Sigmoid colon (tissue), 7 donors: ENCODE data around the gene MYO6. TPM values are rescaled to one million over a fixed set of nuclear protein-coding genes. Genes with fewer than 3 reads are reported as not detected.

Source experiments
- DNase-seq: peaks from one replicate; pipeline ENCODE4 v3.0.0-alpha.2; 2019
- H3K27ac ChIP-seq, 4 donors: fragments of 200-600 bp; sonication (generic); one replicate each; pipeline ENCODE4 v1.5.1; 2016 to 2019; ENCODE audit warnings: mild to moderate bottlenecking in 1 of 4
- H3K27me3 ChIP-seq, 3 donors: fragments of 200-600 bp; sonication (generic); one replicate each; pipeline ENCODE4 v1.5.1; 2019; ENCODE audit warnings: mild to moderate bottlenecking in 1 of 3
- H3K36me3 ChIP-seq, 4 donors: fragments of 200-600 bp; sonication (generic); one replicate each; pipeline ENCODE4 v1.5.1; 2016 to 2019
- H3K4me1 ChIP-seq, 4 donors: fragments of 200-600 bp; sonication (generic); one replicate each; pipeline ENCODE4 v1.5.1; 2017 to 2019
- H3K4me3 ChIP-seq, 4 donors: fragments of 200-600 bp; sonication (generic); one replicate each; pipeline ENCODE4 v1.5.1; 2017 to 2019; ENCODE audit warnings: mild to moderate bottlenecking in 2 of 4, moderate library complexity in 1 of 4
- H3K9me3 ChIP-seq, 4 donors: fragments of 200-600 bp in 3 of 4; sonication (generic) in 3 of 4; one replicate each; pipeline versions ENCODE4 v1.5.1 to v1.6.1; 2013 to 2019
- EP300 ChIP-seq, 4 donors: sonication (generic); formaldehyde crosslinking; IDR thresholded peaks; one replicate each; pipeline ENCODE4 v1.6.1; 2017; ENCODE audit warnings: antibody characterized with exemption in 4 of 4
- POLR2A ChIP-seq, 2 donors: fragments of 450-650 bp; IDR thresholded peaks; one replicate each; pipeline ENCODE4 v1.6.1; 2016; ENCODE audit warnings: antibody characterized with exemption in 2 of 2, mild to moderate bottlenecking in 2 of 2, moderate library complexity in 2 of 2
- POLR2AphosphoS5 ChIP-seq, 4 donors: sonication (generic); formaldehyde crosslinking; IDR thresholded peaks; one replicate each; pipeline ENCODE4 v1.6.1; 2017; ENCODE audit warnings: antibody characterized with exemption in 4 of 4
- WGBS, 2 donors: extraction: QIAGEN DNeasy Blood & Tissue Kit; methylation state at CpG; one replicate each; pipeline ENCODE4 v1.1.7; 2013; 5-methylcytosine and 5-hydroxymethylcytosine counted together
- intact Hi-C: fragments of 100-400 bp; cut with DNase I; formaldehyde crosslinking; loops from one replicate; pipeline ENCODE4 v1.15.1; 2023
- polyA plus RNA-seq, 3 donors: library from polyadenylated mRNA; stranded (reverse); fragments of 200-250 nt; gene quantifications; one replicate each; pipeline ENCODE4 v1.2.3, GENCODE V29; 2013
- total RNA-seq, 4 donors: library from RNA; depleted of rRNA; stranded (reverse); fragments of >200 nt; gene quantifications; one replicate each; pipeline ENCODE4 v1.1.0, GENCODE V29; 2016
- TF ChIP-seq, protein P1 (sequence below), 4 experiments: fragments of 450-650 bp in 3 of 4; fragments of 200-600 bp in 1 of 4; IDR thresholded peaks; one replicate each; pipeline ENCODE4 v1.5.1; 2016 to 2019; ENCODE audit warnings: antibody characterized with exemption in 4 of 4, mild to moderate bottlenecking in 3 of 4, moderate library complexity in 2 of 4
- donor health status: healthy with polysubstance abuse.
- donor health status: Bipolar disorder and iron deficiency.
- donor health status: healthy.

The MYO6 gene
- total and polyA plus RNA-seq, 7 donors = 11.8 to 59.6 (median 14.9) TPM

DNA sequence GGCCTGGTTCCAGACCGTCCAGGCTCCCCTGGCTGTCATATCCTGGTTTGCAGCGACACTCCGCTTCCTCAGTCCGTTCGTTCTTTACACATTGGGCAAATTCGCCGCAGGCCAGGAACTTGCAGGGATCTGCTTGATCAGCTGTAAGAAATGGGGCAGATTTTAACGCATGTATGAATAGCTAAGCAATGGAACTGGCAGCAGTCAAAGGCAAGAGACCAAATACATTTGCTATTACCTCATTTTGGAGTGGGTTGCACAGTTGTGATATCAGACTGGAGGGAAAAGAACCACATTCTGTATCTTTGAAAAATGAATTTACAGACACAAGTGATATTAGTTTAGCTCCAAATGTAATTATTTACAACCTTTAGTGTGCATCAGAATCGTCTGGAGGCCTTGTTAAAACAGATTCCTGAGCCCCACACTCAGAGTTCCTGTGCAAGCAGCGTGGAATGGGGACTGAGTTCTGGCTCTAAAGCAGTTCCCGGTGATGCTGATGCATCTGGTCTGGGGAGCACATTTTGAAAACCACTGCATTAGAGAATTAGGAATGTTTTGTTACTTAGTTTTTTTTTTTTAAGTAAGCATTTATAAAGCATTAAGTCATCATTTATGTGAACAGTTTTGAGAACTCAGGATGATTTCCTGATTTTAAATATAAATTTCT is 182.1 kb downstream of the MYO6 start:
- Histone ChIP-seq H3K4me1 (peaks cover 0 to 6% (median 5%) of the 10 kb centered on the region in 4 donors), H3K9me3 (no peaks in the 10 kb centered on the region), H3K27ac (no peak overlapping the region), H3K27me3 (no peaks in the 10 kb centered on the region), H3K4me3 (no peak overlapping the region), H3K36me3 (no peaks in the 10 kb centered on the region)
- no peak for TF ChIP-seq EP300 (IDR thresholded peaks at IDR 0.05)
- TF ChIP-seq POLR2A (IDR thresholded peaks at IDR 0.05) = no peak
- TF ChIP-seq, protein P1, sequence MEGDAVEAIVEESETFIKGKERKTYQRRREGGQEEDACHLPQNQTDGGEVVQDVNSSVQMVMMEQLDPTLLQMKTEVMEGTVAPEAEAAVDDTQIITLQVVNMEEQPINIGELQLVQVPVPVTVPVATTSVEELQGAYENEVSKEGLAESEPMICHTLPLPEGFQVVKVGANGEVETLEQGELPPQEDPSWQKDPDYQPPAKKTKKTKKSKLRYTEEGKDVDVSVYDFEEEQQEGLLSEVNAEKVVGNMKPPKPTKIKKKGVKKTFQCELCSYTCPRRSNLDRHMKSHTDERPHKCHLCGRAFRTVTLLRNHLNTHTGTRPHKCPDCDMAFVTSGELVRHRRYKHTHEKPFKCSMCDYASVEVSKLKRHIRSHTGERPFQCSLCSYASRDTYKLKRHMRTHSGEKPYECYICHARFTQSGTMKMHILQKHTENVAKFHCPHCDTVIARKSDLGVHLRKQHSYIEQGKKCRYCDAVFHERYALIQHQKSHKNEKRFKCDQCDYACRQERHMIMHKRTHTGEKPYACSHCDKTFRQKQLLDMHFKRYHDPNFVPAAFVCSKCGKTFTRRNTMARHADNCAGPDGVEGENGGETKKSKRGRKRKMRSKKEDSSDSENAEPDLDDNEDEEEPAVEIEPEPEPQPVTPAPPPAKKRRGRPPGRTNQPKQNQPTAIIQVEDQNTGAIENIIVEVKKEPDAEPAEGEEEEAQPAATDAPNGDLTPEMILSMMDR (IDR thresholded peaks at IDR 0.05) = no peak
- TF ChIP-seq POLR2AphosphoS5 (IDR thresholded peaks at IDR 0.05) = no peak
- 84 to 85% methylated on average over 11 of the region's 11 CpGs for WGBS, 2 donors
- DNase-seq = no peak
- intact Hi-C loops = loop anchor here (10.0 kb wide), 1 partner anchor 1524 kb away; no protein-coding TSS in a partner anchor

DNA sequence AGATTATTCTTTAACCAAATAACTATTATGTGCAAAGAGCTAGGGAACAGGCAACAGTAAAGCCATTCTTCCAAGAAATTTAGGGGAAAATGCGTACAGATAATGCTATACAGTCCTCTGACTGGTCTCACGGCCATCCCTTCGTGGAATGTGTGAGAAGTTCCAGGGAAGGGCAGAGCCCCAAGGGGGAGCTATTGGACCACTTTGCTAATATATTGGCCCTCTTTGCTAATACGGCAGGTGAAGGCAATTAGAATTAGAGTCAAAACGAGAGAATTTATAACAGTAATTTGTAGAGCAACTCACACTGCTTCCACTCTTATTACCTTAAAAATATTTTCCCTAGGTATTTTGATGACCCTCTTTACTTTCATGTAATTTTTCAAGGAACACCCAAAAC is 183.0 kb downstream of the MYO6 start:
- H3K27ac ChIP-seq = no peak overlapping the region
- intact Hi-C loops = loop anchor here (10.0 kb wide), 1 partner anchor 1523 kb away; no protein-coding TSS in a partner anchor
- H3K27me3 ChIP-seq = no peaks in the 10 kb centered on the region
- H3K9me3 ChIP-seq = no peaks in the 10 kb centered on the region
- DNase-seq = no peak
- no peak overlapping the region for H3K4me3 ChIP-seq
- H3K4me1 ChIP-seq = peaks cover 0 to 6% (median 5%) of the 10 kb centered on the region in 4 donors
- WGBS, 2 donors = 45 to 65% methylated on average over 5 of the region's 5 CpGs
- TF ChIP-seq, protein P1 (IDR thresholded peaks at IDR 0.05) = no peak
- TF ChIP-seq POLR2A (IDR thresholded peaks at IDR 0.05) (no peak), EP300 (IDR thresholded peaks at IDR 0.05) (no peak), POLR2AphosphoS5 (IDR thresholded peaks at IDR 0.05) (no peak)
- no peaks in the 10 kb centered on the region for H3K36me3 ChIP-seq

DNA sequence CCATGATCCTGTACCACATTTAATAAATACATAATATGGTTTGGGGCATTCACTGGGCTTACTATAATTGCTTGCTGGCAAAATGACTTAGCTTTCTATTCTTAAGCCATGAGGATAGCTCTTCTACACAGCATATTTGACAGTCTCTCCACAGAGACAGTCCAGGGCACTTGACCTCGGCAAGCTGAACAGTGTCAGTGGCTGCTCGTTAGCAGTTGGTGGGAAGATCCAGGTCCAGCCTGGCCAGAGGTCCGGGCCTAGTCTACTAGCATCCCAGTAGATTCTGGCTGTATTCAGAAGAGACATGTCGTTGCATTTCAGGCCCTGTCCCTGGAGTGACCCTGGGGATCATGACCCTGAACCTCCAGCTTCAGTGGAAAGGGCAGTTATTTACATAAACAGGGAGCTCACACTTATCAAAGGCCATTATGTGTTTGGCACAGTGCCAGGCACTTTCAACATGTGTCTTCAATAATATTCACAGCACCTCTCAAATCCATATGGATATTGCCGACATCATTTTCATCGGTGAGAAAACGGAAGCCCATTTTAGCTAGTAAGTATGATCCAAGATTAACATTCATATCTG is 184.4 kb downstream of the MYO6 start:
- Histone ChIP-seq H3K4me3 (no peak overlapping the region), H3K27ac (no peak overlapping the region), H3K9me3 (no peaks in the 10 kb centered on the region), H3K36me3 (no peaks in the 10 kb centered on the region), H3K27me3 (no peaks in the 10 kb centered on the region), H3K4me1 (peaks cover 0 to 6% (median 5%) of the 10 kb centered on the region in 4 donors)
- DNase-seq = no peak
- intact Hi-C loops = loop anchor here (10.0 kb wide), 1 partner anchor 1521 kb away; no protein-coding TSS in a partner anchor
- 75 to 82% methylated on average over 7 of the region's 7 CpGs for WGBS, 2 donors
- TF ChIP-seq POLR2AphosphoS5 (IDR thresholded peaks at IDR 0.05) (no peak), EP300 (IDR thresholded peaks at IDR 0.05) (no peak), POLR2A (IDR thresholded peaks at IDR 0.05) (no peak)
- TF ChIP-seq, protein P1 (IDR thresholded peaks at IDR 0.05) = no peak

DNA sequence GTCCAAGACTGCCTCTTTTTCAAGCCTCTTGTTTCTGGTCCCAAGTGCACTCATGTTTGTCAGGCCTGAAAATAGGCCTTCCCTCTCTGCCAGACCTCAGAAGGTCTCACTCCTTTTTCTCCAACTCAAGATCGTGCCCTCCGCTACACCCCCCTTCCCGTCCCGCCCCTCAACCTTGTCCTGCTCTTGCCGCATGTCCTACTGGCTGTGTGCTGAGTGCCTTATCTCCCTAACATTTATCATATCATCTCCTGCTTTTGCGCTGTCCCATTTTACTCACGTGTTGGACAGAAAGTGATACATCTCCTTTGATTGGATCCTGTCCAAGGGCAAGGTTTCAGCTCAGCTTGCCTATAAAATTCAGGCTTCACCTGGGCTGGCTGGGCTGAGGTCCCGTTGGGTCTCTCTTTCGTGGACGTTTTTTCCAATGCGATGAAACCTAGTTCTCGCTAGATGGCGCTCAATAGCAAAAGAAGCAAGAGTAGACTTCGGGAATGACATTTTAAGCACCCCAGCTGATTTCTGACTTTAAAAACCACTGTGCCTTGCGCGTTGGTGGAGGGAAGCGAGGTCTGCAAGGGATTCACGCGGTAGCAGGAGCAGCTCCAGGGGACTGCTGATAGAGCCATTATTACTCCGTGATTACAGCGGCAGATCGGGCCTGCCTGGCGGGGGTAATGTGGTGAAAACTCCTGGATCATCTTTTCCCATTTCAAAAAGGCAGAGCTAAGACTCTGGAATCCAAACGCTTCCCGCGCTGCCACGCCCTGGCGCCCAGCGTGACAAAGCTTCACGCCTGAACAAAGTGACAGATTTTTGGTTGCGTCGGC is 185.8 kb downstream of the MYO6 start:
- TF ChIP-seq POLR2A (IDR thresholded peaks at IDR 0.05) = no peak
- TF ChIP-seq, protein P1 (IDR thresholded peaks at IDR 0.05) = peak; percentile 27 to 69 (median 52)
- 3 to 6% methylated on average over 32 of the region's 32 CpGs for WGBS, 2 donors
- peak; percentile 65 for DNase-seq
- Histone ChIP-seq H3K36me3 (no peaks in the 10 kb centered on the region), H3K9me3 (no peaks in the 10 kb centered on the region), H3K4me3 (peak overlapping the region in 3 of 4 donors; percentile 32 to 43 (median 41)), H3K27me3 (no peaks in the 10 kb centered on the region), H3K27ac (no peak overlapping the region), H3K4me1 (peaks cover 0 to 6% (median 5%) of the 10 kb centered on the region in 4 donors)
- intact Hi-C loops = loop anchor here (10.0 kb wide), 1 partner anchor 1520 kb away; no protein-coding TSS in a partner anchor
